Muscle layer of colon (tissue), 2 donors: Measurements from ENCODE around the gene PCDHAC1.
"Not testable (repeated sequence)": the region's sequence is repeated elsewhere in the genome, so short reads cannot be mapped to it uniquely, and the experiment has no call there.

Experiments
- H3K27ac ChIP-seq: one replicate; pipeline ENCODE4 v1.7.0; 2013; ENCODE audit warnings: low read depth, mild to moderate bottlenecking, low read length, moderate library complexity
- H3K27me3 ChIP-seq, 2 donors: one replicate each; pipeline ENCODE4 v1.7.0; 2013; ENCODE audit warnings: low read length in 2 of 2, mild to moderate bottlenecking in 2 of 2; ENCODE audit not compliant: insufficient read depth in 2 of 2, control insufficient read depth in 1 of 2
- H3K36me3 ChIP-seq: one replicate; pipeline ENCODE4 v1.7.0; 2013; ENCODE audit warnings: mild to moderate bottlenecking, low read length; ENCODE audit not compliant: insufficient read depth
- H3K4me1 ChIP-seq: one replicate; pipeline ENCODE4 v1.7.0; 2013; ENCODE audit warnings: mild to moderate bottlenecking, low read length; ENCODE audit not compliant: insufficient read depth
- H3K4me3 ChIP-seq, 2 donors: one replicate each; pipeline ENCODE4 v1.7.0; 2013; ENCODE audit warnings: low read length in 2 of 2, low read depth in 1 of 2, mild to moderate bottlenecking in 1 of 2, moderate library complexity in 1 of 2
- H3K9ac ChIP-seq: one replicate; pipeline ENCODE4 v1.7.0; 2013; ENCODE audit warnings: low read length
- H3K9me3 ChIP-seq: one replicate; pipeline ENCODE4 v1.7.0; 2013; ENCODE audit warnings: mild to moderate bottlenecking, low read length
- donor health status: abdominal sarcoma.
- donor health status: Adenocarcinoma of cecum.

PCDHAC1 gene, protein sequence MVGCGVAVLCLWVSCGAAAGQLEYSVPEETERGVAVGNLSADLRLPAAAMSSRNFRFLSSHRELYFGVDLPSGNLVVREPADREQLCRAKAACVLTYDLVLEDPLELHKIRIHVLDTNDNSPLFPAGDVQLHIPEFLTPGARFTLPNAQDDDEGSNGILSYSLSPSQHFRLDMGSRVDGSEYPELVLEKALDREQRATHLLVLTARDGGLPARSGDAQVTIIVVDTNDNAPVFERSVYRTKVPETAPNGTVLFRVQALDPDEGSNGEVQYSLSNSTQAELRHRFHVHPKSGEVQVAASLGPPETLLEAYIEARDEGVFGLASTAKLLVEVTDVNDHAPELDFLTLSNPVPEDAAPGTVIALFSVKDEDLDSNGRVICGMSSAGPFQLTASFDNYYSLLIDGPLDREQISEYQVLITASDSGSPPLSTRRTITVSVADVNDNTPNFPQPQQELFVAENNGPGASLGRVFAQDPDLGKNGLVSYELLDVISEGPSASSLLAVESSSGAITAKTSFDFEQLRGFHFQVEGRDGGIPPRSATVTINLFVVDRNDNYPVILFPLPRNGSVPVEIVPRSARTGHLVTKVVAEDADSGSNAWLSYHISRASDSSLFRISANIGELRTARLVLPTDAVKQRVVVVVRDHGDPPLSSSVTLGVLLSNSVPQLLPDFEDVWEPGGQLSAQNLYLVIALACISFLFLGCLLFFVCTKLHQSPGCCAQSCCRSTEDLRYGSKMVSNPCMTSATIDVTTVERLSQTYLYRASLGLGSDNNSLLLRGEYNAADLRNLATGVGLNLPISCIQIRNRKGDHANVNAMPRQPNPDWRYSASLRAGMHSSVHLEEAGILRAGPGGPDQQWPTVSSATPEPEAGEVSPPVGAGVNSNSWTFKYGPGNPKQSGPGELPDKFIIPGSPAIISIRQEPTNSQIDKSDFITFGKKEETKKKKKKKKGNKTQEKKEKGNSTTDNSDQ

DNA sequence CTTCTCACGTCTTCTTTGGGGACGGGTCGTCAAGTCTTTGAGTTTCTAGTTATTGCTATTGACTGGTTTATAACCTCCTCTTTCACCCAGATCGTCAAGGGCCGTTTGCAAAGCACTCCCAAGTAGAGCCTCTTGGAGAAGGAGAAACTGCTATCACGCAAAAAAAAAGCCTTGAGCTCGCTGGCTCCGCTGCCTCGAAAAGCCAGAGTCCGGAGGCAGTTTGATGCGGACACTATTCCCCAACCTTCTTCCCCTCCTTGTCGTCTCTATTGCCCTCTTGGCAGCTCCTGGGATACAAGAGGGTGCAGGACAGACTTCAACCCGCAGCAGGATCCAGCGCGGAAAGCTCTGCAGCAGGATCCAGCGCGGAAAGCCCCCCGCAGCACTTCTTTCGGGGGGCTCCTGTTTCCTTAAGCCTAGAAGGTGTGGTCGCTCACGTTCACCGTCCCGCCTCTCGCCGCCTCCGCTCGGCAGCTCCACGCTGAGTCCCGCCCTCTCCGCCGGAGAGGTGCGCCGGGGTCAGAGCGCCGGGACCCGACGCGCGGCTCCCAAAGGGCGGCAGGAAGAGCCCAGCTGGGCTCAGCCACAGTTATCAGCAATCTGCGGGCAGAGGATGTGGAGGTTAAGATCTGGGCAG lies at the start of gene PCDHAC1:
PCDHAC1 (plus strand) TSS at position 494 of the 637 bp plus-strand sequence. CDS start 594 bp downstream, outside the sequence.
- peaks cover 10 to 28% of the 10 kb centered on the region in 2 donors for H3K27me3 ChIP-seq

DNA sequence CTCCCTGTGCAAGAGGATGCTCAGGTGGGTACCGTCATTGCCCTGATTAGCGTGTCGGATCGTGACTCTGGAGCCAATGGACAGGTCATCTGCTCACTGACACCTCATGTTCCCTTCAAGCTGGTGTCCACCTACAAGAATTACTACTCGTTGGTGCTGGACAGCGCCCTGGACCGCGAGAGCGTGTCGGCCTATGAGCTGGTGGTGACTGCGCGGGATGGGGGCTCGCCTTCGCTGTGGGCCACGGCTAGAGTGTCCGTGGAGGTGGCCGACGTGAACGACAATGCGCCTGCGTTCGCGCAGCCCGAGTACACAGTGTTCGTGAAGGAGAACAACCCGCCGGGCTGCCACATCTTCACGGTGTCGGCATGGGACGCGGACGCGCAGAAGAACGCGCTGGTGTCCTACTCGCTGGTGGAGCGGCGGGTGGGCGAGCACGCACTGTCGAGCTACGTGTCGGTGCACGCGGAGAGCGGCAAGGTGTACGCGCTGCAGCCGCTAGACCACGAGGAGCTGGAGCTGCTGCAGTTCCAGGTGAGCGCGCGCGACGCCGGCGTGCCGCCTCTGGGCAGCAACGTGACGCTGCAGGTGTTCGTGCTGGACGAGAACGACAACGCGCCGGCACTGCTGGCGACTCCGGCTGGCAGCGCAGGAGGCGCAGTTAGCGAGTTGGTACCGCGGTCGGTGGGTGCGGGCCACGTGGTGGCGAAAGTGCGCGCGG lies 49.4 kb upstream of the PCDHAC1 start:
- H3K36me3 ChIP-seq, H3K9me3 ChIP-seq, H3K4me1 ChIP-seq, H3K27ac ChIP-seq, H3K27me3 ChIP-seq, H3K9ac ChIP-seq, H3K4me3 ChIP-seq: not testable (repeated sequence)

More for the DNA sequence above, at the start of gene PCDHAC1:
- H3K27ac ChIP-seq, result no peak within 1 kb of the TSS
- H3K4me3 ChIP-seq, result peak within 1 kb of the TSS; percentile 64 to 68
- no peaks in the 10 kb centered on the region for H3K36me3 ChIP-seq
- peaks cover 7% of the 10 kb centered on the region for H3K4me1 ChIP-seq
- H3K9me3 ChIP-seq, result no peaks in the 10 kb centered on the region
- H3K9ac ChIP-seq, result no peak within 1 kb of the TSS

DNA sequence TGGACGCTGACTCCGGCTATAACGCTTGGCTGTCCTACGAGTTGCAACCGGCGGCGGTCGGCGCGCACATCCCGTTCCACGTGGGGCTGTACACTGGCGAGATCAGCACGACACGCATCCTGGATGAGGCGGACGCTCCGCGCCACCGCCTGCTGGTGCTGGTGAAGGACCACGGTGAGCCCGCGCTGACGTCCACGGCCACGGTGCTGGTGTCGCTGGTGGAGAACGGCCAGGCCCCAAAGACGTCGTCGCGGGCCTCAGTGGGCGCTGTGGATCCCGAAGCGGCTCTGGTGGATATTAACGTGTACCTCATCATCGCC lies 48.9 kb upstream of the PCDHAC1 start:
- H3K4me3 ChIP-seq, result no peak overlapping the region
- no peak overlapping the region for H3K27ac ChIP-seq
- no peak overlapping the region for H3K9ac ChIP-seq
- H3K9me3 ChIP-seq, result peaks cover 5% of the 10 kb centered on the region
- peaks cover 0 to 5% of the 10 kb centered on the region in 2 donors for H3K27me3 ChIP-seq
- H3K4me1 ChIP-seq, result no peaks in the 10 kb centered on the region
- H3K36me3 ChIP-seq, result no peaks in the 10 kb centered on the region

DNA sequence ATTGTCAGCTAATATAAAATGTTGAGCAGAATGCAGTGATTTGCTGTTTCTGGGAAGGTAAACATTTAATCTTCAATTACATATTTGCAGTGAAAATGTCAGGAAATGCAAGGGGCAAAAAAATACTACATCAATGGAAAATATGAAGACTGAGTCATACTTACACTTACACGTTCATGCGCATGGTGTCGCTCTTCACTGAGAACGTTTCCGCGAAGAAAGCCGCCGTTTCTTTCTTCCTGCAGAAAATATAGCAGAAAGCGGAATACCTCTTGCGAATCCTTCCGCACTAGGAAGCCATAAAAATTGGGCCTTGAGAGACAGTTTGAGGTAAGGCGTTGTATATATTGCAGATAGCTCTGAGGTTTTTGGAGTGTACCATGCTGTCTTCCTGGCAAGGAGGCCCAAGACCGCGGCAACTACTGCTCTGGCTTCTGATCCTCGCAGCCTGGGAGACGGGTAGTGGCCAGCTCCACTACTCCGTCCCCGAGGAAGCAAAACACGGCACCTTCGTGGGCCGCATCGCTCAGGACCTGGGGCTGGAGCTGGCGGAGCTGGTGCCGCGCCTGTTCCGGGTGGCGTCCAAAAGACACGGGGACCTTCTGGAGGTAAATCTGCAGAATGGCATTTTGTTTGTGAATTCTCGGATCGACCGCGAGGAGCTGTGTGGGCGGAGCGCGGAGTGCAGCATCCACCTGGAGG lies 44.1 kb upstream of the PCDHAC1 start, which contains the start of gene PCDHA13:
PCDHA13 (plus strand) TSS at position 236 of the 702 bp plus-strand sequence; CDS start at position 381, 145 bp downstream.
- no peaks in the 10 kb centered on the region for H3K36me3 ChIP-seq
- H3K4me3 ChIP-seq, result no peak within 1 kb of the TSS
- no peak within 1 kb of the TSS for H3K9ac ChIP-seq
- no peak within 1 kb of the TSS for H3K27ac ChIP-seq
- H3K27me3 ChIP-seq, result peaks cover 0 to 8% of the 10 kb centered on the region in 2 donors
- peaks cover 6% of the 10 kb centered on the region for H3K9me3 ChIP-seq
- no peaks in the 10 kb centered on the region for H3K4me1 ChIP-seq

DNA sequence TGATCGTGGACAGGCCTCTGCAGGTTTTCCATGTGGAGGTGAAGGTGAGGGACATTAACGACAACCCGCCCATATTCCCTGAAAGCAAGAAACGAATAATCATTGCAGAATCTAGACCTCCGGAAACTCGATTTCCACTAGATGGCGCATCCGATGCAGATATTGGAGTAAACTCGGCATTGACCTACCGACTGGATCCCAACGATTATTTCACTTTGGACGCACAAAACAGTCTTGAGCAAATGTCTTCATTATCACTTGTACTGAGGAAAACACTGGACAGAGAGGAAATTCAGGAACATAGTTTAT lies 43.6 kb upstream of the PCDHAC1 start:
- H3K27me3 ChIP-seq, result peaks cover 0 to 4% of the 10 kb centered on the region in 2 donors

DNA sequence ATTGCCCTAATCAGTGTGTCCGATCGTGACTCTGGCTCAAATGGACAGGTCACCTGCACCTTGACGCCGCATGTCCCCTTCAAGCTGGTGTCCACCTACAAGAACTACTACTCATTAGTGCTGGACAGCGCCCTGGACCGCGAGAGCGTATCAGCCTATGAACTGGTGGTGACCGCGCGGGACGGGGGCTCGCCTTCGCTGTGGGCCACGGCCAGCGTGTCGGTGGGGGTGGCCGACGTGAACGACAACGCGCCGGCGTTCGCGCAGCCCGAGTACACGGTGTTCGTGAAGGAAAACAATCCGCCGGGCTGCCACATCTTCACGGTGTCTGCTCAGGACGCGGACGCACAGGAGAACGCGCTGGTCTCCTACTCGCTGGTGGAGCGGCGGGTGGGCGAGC lies 42.7 kb upstream of the PCDHAC1 start:
- H3K27ac ChIP-seq, result no peak overlapping the region
- peaks cover 6% of the 10 kb centered on the region for H3K9me3 ChIP-seq
- H3K36me3 ChIP-seq, result no peaks in the 10 kb centered on the region
- H3K4me3 ChIP-seq, result no peak overlapping the region
- H3K27me3 ChIP-seq, result peaks cover 0 to 4% of the 10 kb centered on the region in 2 donors
- H3K4me1 ChIP-seq, result no peaks in the 10 kb centered on the region
- no peak overlapping the region for H3K9ac ChIP-seq

More for the DNA sequence above, 43.6 kb upstream of the PCDHAC1 start:
- peaks cover 6% of the 10 kb centered on the region for H3K9me3 ChIP-seq
- H3K27ac ChIP-seq, result no peak overlapping the region
- H3K4me3 ChIP-seq, result no peak overlapping the region
- H3K36me3 ChIP-seq, result no peaks in the 10 kb centered on the region
- H3K4me1 ChIP-seq, result no peaks in the 10 kb centered on the region
- H3K9ac ChIP-seq, result no peak overlapping the region

DNA sequence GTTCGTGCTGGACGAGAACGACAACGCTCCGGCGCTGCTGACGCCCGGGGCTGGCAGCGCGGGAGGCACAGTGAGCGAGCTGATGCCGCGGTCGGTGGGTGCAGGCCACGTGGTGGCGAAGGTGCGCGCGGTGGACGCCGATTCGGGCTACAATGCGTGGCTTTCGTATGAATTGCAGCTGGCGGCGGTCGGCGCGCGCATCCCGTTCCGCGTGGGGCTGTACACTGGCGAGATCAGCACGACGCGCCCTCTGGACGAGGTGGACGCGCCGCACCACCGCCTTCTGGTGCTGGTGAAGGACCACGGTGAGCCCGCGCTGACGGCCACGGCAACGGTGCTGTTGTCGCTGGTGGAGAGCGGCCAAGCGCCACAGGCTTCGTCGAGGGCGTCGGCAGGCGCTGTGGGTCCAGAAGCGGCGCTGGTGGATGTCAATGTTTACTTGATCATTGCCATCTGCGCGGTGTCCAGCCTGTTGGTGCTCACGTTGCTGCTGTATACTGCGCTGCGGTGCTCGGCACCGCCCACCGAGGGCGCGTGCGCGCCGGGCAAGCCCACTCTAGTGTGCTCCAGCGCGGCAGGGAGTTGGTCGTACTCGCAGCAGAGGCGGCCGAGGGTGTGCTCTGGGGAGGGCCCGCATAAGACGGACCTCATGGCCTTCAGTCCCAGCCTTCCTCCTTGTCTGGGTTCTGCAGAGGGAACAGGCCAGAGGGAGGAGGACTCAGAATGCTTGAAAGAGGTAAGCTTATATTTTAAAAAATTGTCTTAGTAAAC lies 42.0 kb upstream of the PCDHAC1 start:
- no peak overlapping the region for H3K9ac ChIP-seq
- peaks cover 6% of the 10 kb centered on the region for H3K9me3 ChIP-seq
- H3K4me1 ChIP-seq, result no peaks in the 10 kb centered on the region
- no peaks in the 10 kb centered on the region for H3K36me3 ChIP-seq
- H3K4me3 ChIP-seq, result no peak overlapping the region
- no peak overlapping the region for H3K27ac ChIP-seq
- peaks cover 0 to 4% of the 10 kb centered on the region in 2 donors for H3K27me3 ChIP-seq

DNA sequence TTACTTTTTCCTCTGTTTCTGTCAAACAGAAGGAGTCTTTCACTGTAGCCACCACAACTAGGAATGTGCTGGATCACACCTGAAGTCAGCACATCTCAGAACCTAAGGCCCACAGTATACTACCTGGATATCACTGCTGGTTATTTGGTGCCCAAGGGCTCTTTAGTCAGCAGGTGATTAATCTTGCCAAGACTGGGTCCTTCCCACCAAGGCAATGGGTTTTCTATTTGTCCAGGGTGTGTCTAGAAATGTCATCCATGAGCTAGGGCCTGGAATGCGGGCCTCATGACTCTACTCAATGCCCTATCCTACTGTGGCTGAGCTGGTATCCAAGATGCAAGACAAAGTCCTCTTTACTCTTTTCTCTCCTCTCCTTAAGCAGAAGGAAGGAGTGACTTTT lies 9.8 kb upstream of the PCDHAC1 start:
- Histone ChIP-seq H3K4me3 (no peak overlapping the region), H3K4me1 (no peaks in the 10 kb centered on the region), H3K36me3 (no peaks in the 10 kb centered on the region), H3K27ac (no peak overlapping the region), H3K9me3 (peaks cover 4% of the 10 kb centered on the region), H3K27me3 (no peaks in the 10 kb centered on the region), H3K9ac (no peak overlapping the region)

DNA sequence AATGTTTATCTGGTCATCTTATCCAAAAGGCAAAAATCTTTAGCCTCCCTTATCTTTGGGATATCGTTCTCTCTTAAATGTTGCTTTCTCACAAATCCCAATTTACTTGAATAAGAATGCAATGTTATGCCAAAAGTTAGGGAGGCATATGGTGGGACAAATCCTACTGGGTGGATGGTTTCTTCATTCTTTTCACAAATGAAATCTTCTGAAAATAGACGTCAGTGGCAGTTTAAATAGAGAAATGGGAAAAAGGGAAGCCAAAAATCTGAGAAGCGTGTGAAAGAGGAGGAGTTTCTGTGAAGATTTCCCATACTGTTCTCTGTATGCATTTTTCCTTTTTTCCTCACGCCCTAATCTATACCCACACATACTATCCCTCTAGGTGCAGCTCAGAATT lies 2.5 kb upstream of the PCDHAC1 start:
- no peak overlapping the region for H3K9ac ChIP-seq
- no peak overlapping the region for H3K4me3 ChIP-seq
- H3K9me3 ChIP-seq, result no peaks in the 10 kb centered on the region
- H3K4me1 ChIP-seq, result peaks cover 7% of the 10 kb centered on the region
- peaks cover 10 to 23% of the 10 kb centered on the region in 2 donors for H3K27me3 ChIP-seq
- H3K36me3 ChIP-seq, result no peaks in the 10 kb centered on the region
- H3K27ac ChIP-seq, result no peak overlapping the region
